H9 (cell line): Measurements from ENCODE around the gene ZNF296. TPM values are rescaled to one million over a fixed set of nuclear protein-coding genes. Genes with fewer than 3 reads are reported as not detected.

Experiments used
- DNase-seq: peaks from one replicate; pipeline ENCODE4 v3.0.0-alpha.2; 2017
- H2AFZ ChIP-seq: one replicate; pipeline ENCODE4 v1.6.1; 2013; ENCODE audit warnings: mild to moderate bottlenecking, low read length, control low read depth, moderate library complexity
- H2AK5ac ChIP-seq: 2 replicates; pipeline ENCODE4 v1.6.1; 2013; ENCODE audit warnings: low read length, control low read depth, mixed read lengths; ENCODE audit not compliant: insufficient read length
- H2BK120ac ChIP-seq: one replicate; pipeline ENCODE4 v1.6.1; 2013; ENCODE audit warnings: low read depth, mild to moderate bottlenecking, low read length, control low read depth, inconsistent platforms; ENCODE audit not compliant: poor library complexity, severe bottlenecking
- H2BK12ac ChIP-seq: 2 replicates; pipeline ENCODE4 v1.6.1; 2013; ENCODE audit warnings: low read length, control low read depth, mixed read lengths, low read depth; ENCODE audit not compliant: insufficient read length
- H2BK15ac ChIP-seq: 2 replicates; pipeline ENCODE4 v1.6.1; 2013; ENCODE audit warnings: low read depth, low read length, control low read depth
- H2BK20ac ChIP-seq: one replicate; pipeline ENCODE4 v1.6.1; 2013; ENCODE audit warnings: low read depth, mild to moderate bottlenecking, low read length, control low read depth, inconsistent platforms; ENCODE audit not compliant: poor library complexity, severe bottlenecking
- H2BK5ac ChIP-seq: 2 replicates; pipeline ENCODE4 v1.6.1; 2013; ENCODE audit warnings: low read length, control low read depth, mixed read lengths; ENCODE audit not compliant: insufficient read length
- H3K14ac ChIP-seq: 2 replicates; pipeline ENCODE4 v1.6.1; 2013; ENCODE audit warnings: low read length, control low read depth; ENCODE audit not compliant: insufficient read depth
- H3K18ac ChIP-seq: 2 replicates; pipeline ENCODE4 v1.6.1; 2013; ENCODE audit warnings: low read depth, mild to moderate bottlenecking, mixed read lengths, low read length, control low read depth; ENCODE audit not compliant: insufficient read length
- H3K23ac ChIP-seq: 2 replicates; pipeline ENCODE4 v1.6.1; 2013; ENCODE audit warnings: low read length, control low read depth, mixed read lengths, low read depth; ENCODE audit not compliant: insufficient read length
- H3K23me2 ChIP-seq: 2 replicates; pipeline ENCODE4 v1.6.1; 2013; ENCODE audit warnings: low read depth, mild to moderate bottlenecking, mixed read lengths, low read length, control low read depth; ENCODE audit not compliant: insufficient read length, poor library complexity, severe bottlenecking
- H3K27ac ChIP-seq: 2 replicates; pipeline ENCODE4 v1.5.1; 2013; ENCODE audit warnings: low read length, control low read depth, mixed read lengths, low read depth; ENCODE audit not compliant: insufficient read length
- H3K27me3 ChIP-seq: 2 replicates; pipeline ENCODE4 v1.6.1; 2013; ENCODE audit warnings: low read length, control low read depth, inconsistent platforms; ENCODE audit not compliant: insufficient read depth
- H3K4ac ChIP-seq: 2 replicates; pipeline ENCODE4 v1.6.1; 2013; ENCODE audit warnings: low read depth, mild to moderate bottlenecking, control low read depth, inconsistent platforms, low read length, moderate library complexity
- H3K4me1 ChIP-seq: 2 replicates; pipeline ENCODE4 v1.6.1; 2013; ENCODE audit warnings: low read length, control low read depth, inconsistent platforms; ENCODE audit not compliant: insufficient read depth
- H3K4me2 ChIP-seq: 2 replicates; pipeline ENCODE4 v1.6.1; 2013; ENCODE audit warnings: low read length, control low read depth, mixed read lengths; ENCODE audit not compliant: insufficient read length, insufficient read depth
- H3K56ac ChIP-seq: 2 replicates; pipeline ENCODE4 v1.6.1; 2013; ENCODE audit warnings: low read depth, mild to moderate bottlenecking, mixed read lengths, low read length, control low read depth; ENCODE audit not compliant: insufficient read length
- H3K79me1 ChIP-seq: 2 replicates; pipeline ENCODE4 v1.6.1; 2013; ENCODE audit warnings: low read depth, mild to moderate bottlenecking, moderate library complexity, low read length, control low read depth, inconsistent platforms; ENCODE audit not compliant: insufficient read depth, poor library complexity, severe bottlenecking
- H3K79me2 ChIP-seq: 2 replicates; pipeline ENCODE4 v1.6.1; 2013; ENCODE audit warnings: low read length, control low read depth, inconsistent platforms; ENCODE audit not compliant: insufficient read depth
- H3K9ac ChIP-seq: 2 replicates; pipeline ENCODE4 v1.6.1; 2013; ENCODE audit warnings: low read length, control low read depth, mixed read lengths; ENCODE audit not compliant: insufficient read length; ENCODE audit errors: extremely low read depth
- H3K9me3 ChIP-seq: one replicate; pipeline ENCODE4 v1.6.1; 2013; ENCODE audit warnings: low read depth, low read length, inconsistent platforms; ENCODE audit not compliant: control insufficient read depth
- H3T11ph ChIP-seq: one replicate; pipeline ENCODE4 v1.6.1; 2013; ENCODE audit warnings: mild to moderate bottlenecking, low read length, control low read depth, inconsistent platforms
- H4K20me1 ChIP-seq: one replicate; pipeline ENCODE4 v1.6.1; 2013; ENCODE audit not compliant: control insufficient read depth, insufficient read length, insufficient read depth
- H4K5ac ChIP-seq: 2 replicates; pipeline ENCODE4 v1.6.1; 2013; ENCODE audit warnings: low read depth, mild to moderate bottlenecking, mixed read lengths, low read length, control low read depth; ENCODE audit not compliant: insufficient read length
- H4K8ac ChIP-seq: replicated peaks from 2 replicates; pipeline ENCODE4 v1.6.1; 2013; ENCODE audit warnings: low read length, control low read depth, mixed read lengths, low read depth; ENCODE audit not compliant: insufficient read length
- H4K91ac ChIP-seq: 2 replicates; pipeline ENCODE4 v1.6.1; 2013; ENCODE audit warnings: low read depth, mild to moderate bottlenecking, moderate library complexity, mixed read lengths, low read length, control low read depth; ENCODE audit not compliant: insufficient read length
- H3K27ac Mint-ChIP-seq, 3 experiments: 2 replicates in 2 of 3; 3 replicates in 1 of 3; pipeline ENCODE4 v1.8.0; 2020 to 2021; ENCODE audit warnings: mixed read lengths in 3 of 3, mild to moderate bottlenecking in 1 of 3, moderate library complexity in 1 of 3
- H3K27me3 Mint-ChIP-seq: 2 replicates; pipeline ENCODE4 v1.8.0; 2021; ENCODE audit warnings: low read depth, mild to moderate bottlenecking, moderate library complexity, mixed read lengths
- H3K36me3 Mint-ChIP-seq, 3 experiments: 2 replicates in 2 of 3; 3 replicates in 1 of 3; pipeline ENCODE4 v1.8.0; 2020 to 2021; ENCODE audit warnings: low read depth in 3 of 3, mixed read lengths in 3 of 3; ENCODE audit not compliant: insufficient read depth in 1 of 3
- H3K4me1 Mint-ChIP-seq, 2 experiments: 2 replicates each; pipeline ENCODE4 v1.8.0; 2020; ENCODE audit warnings: mixed read lengths in 2 of 2
- H3K4me3 Mint-ChIP-seq, 2 experiments: 2 replicates in 1 of 2; 3 replicates in 1 of 2; pipeline ENCODE4 v1.8.0; 2020 to 2021; ENCODE audit warnings: mild to moderate bottlenecking in 2 of 2, mixed read lengths in 2 of 2, moderate library complexity in 1 of 2
- H3K9me3 Mint-ChIP-seq, 2 experiments: 2 replicates in 1 of 2; 3 replicates in 1 of 2; pipeline ENCODE4 v1.8.0; 2020; ENCODE audit warnings: mild to moderate bottlenecking in 2 of 2, mixed read lengths in 2 of 2, moderate library complexity in 1 of 2
- CTCF ChIP-seq: fragments of 200-600 bp; sonication (generic); conservative IDR thresholded peaks from 3 replicates; pipeline ENCODE4 v1.8.0; 2021; ENCODE audit warnings: antibody characterized with exemption, mild to moderate bottlenecking
- WGBS: extraction: QIAGEN DNeasy Blood & Tissue Kit; methylation state at CpG from one replicate; pipeline ENCODE4 v1.1.7; 2013; ENCODE audit warnings: missing lambda C conversion rate, low lambda C conversion rate, mixed read lengths; ENCODE audit not compliant: insufficient read length; ENCODE audit errors: extremely low coverage; 5-methylcytosine and 5-hydroxymethylcytosine counted together
- total RNA-seq: library from RNA; stranded (reverse); gene quantifications from 2 replicates; pipeline ENCODE4 v1.2.1, GENCODE V29; 2021

The ZNF296 gene
- total RNA-seq, 1 experiment from 2014 or later: 14.8 TPM

DNA sequence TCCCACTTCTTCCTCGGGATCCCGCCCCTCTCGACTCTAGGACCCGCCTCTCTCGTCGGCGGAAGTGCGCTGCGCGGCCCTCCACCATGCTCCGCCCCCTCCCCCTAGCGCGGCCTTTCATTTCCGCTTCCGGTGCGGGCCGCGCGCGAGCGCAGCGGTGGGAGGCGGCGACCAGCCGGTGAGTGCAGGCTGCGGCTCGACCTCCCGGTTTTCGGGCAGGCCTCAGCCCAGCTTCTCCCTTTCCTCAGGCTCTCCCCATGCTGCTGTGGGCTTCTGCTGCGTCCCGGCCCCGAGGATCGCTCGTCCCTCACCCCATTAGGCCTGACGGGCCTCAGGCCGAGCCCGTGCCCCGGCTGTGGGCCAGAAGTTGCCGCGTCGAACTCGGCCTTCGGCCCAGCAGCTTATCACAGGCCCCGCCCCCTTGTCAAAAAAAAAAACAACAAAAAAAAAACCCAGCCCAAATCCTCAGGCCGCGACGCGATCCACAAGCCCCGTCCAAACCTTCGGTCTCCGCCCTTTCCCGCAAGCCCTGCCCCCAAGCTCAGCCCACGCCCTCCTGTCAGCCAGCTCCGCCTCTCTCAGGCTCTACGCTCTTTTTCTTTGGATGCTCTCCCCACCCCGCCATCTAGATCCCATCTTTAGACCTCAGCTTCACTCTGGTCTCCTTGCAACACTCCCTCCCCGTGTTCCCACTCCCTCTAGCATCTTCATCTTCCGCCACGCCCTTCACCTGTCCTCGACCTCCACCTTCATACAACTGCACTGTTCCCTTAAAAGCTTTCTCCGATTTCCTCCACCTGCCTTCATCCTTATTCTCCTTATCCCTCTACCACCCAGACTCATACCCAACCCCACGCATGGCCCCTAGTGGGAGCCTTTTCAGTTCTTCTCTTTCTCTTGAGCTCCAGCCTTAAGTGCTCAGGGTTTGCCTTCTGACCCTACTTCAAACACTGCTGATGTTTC is 37.1 kb downstream of the ZNF296 start, which contains the start of gene CLASRP:
Gene CLASRP (plus strand): TSS at position 115 of the 963 bp plus-strand sequence. CDS start 1,168 bp downstream, outside the sequence.
- H2BK120ac ChIP-seq: no peak within 1 kb of the TSS
- H3K79me2 ChIP-seq: peaks cover 10% of the 10 kb centered on the region; the same call in 1 of the 2 replicates
- Mint-ChIP-seq H3K27ac (peak within 1 kb of the TSS; percentile 86 to 93 (median 87)), H3K4me1 (peaks cover 10 to 13% of the 10 kb centered on the region in 2 experiments), H3K4me3 (peak within 1 kb of the TSS; percentile 93 to 99), H3K36me3 (peaks cover 18 to 55% (median 36%) of the 10 kb centered on the region in 3 experiments; a peak in 6 of 7 replicates), H3K9me3 (no peaks in the 10 kb centered on the region; a peak in 1 of 5 replicates), H3K27me3 (no peaks in the 10 kb centered on the region)
- no peak within 1 kb of the TSS for H2AK5ac ChIP-seq
- WGBS: no CpG with 5 or more reads among the region's 62 CpGs
- no peaks in the 10 kb centered on the region for H3K27me3 ChIP-seq
- no peak within 1 kb of the TSS for H3K56ac ChIP-seq
- no peak within 1 kb of the TSS for H3T11ph ChIP-seq
- H3K18ac ChIP-seq: no peak within 1 kb of the TSS
- no peak within 1 kb of the TSS for H3K27ac ChIP-seq
- H2BK5ac ChIP-seq: no peak within 1 kb of the TSS
- H4K91ac ChIP-seq: no peak within 1 kb of the TSS
- peak within 1 kb of the TSS; percentile 86 for H3K4me2 ChIP-seq
- H3K4ac ChIP-seq: no peak within 1 kb of the TSS
- peak within 1 kb of the TSS; percentile 85 for H3K9ac ChIP-seq
- no peak within 1 kb of the TSS for H2BK15ac ChIP-seq
- no peak within 1 kb of the TSS for H2BK12ac ChIP-seq
- no peak within 1 kb of the TSS for H3K23ac ChIP-seq
- H4K8ac ChIP-seq: no peak within 1 kb of the TSS
- peak within 1 kb of the TSS; percentile 67; the same call in 1 of the 2 replicates for H3K14ac ChIP-seq
- H2BK20ac ChIP-seq: no peak within 1 kb of the TSS
- H4K20me1 ChIP-seq: no peaks in the 10 kb centered on the region
- H4K5ac ChIP-seq: no peak within 1 kb of the TSS
- H3K9me3 ChIP-seq: no peaks in the 10 kb centered on the region
- H2AFZ ChIP-seq: no peak within 1 kb of the TSS
- TF ChIP-seq CTCF: no peak
- no peaks in the 10 kb centered on the region; the same call in 1 of the 2 replicates for H3K4me1 ChIP-seq
- H3K23me2 ChIP-seq: peaks cover 6% of the 10 kb centered on the region
- peak; percentile 86 for DNase-seq
- H3K79me1 ChIP-seq: peaks cover 14% of the 10 kb centered on the region
